GM04504 (cell line): ENCODE data around the gene JAG1.
"Not testable (repeated sequence)": the region's sequence is repeated elsewhere in the genome, so short reads cannot be mapped to it uniquely, and the experiment has no call there.

Source experiments
- DNase-seq: peaks from one replicate; pipeline ENCODE4 v3.0.0-alpha.2; 2012; ENCODE audit warnings: low read depth

The JAG1 gene

DNA sequence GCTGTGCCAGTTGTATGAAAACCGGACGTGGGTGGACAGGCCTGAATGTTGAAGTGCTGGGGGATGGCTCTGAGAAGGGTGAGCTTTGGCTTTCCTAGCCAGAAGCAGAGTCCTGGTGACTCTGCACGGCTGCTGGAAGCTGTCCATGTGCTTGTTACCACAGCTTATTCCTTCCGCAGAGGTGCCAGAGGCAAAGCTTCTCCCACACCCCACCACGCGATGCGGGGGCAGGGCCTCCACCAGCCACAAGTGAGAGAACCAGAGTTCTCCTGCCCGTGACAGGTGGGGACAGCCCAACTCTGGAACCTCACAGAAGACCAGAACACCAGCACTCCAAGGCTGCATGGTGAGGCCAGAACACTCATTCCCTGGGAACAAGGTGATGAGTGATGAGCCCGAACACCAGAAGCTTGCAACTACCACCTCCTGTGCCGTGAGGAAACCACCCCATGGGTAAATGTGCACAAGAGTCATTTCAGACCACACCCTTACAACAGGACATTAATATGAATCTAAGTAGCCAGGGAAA lies 36.7 kb downstream of the JAG1 start:
- DNase-seq, result no peak

DNA sequence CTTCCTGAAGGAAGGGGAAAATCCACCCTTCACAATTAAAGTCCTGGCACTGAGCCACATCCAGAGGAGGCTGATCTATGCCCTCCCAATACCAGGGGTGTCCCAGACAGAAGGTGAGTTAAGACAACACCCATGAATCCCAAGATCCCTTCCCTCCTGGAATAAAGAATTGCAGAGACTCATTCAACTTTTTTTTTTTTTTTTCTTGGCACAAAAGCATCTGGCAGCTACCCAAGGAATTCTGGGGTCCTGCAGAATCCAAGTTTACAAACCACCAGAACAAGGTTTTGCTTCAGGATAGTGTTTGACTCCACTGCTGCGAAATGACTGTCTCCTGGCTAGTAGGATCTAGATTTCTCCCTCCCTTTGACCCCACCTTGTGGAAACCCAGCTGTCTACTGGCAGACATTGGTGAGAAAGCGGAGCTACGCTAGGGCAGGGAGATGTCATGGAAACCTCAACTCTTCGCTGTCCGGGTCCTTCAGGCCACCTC lies 37.4 kb downstream of the JAG1 start:
- no peak for DNase-seq

DNA sequence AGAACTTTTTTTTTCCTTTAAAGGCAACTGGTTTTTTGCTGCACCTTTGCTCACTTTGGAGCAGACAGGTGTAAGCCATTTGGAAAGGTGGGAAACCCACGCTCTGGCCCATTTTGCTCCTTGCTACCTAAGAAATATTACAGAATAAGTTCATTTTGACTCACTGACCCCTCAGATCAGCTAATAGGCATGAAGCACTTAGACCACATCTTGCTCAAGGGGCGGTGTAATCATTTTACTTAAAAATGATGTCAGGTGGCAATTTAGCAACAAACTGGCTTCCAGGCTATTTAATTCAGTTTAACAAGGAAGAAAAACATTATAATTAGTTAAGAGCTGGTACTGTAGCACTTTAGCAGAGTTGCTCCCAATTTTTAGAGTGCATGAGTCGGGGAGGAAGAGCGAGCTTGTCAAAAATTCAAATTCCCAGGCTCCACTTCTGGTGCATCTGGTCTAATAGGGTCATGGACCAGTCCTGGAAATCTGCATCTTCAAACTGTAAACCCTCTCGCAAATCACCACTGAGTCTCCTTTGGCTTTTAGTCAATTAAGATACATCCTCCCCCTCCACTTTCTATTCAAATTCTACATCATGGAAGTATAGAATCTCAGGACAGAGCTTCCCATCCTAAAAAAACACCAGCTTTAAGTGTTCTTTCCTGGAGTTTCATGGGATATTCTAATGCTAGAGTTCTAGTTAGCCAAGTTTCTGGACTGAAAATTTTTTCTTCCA lies 38.2 kb downstream of the JAG1 start:
- no peak for DNase-seq

DNA sequence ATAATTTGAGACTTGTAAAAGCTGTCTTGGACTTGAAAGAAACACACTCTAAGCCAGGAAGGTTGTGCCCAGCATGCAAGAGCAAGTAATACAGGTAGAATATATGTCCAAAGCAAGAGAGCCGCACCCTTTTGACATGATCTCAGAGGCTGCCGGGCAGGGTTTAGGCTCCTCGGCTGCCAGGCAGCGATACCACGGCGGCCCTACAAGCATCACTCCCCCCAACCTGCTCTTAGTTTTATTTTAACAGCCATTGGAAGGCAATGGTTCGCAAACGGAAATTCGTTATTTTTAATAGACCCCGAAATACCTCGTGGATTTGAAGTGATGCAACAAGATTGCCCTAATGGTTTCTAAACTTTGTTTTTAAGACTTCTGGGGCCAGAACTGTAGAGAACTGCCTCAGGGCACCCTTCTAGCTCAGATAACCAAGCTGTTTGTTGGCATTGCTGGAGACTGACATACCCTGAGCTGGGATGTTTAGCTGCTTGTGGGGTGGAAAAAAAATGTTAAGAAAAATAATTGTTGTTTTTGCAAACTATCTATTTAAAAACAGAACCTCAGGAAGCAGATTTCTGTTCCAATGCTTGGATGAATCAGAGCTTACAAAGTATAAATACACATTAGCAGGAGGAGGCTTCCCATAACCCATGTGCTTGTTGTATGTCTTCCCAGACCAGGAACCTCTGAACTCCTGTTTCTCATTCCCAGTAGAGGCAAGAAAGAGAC lies 39.0 kb downstream of the JAG1 start:
- DNase-seq, result no peak

DNA sequence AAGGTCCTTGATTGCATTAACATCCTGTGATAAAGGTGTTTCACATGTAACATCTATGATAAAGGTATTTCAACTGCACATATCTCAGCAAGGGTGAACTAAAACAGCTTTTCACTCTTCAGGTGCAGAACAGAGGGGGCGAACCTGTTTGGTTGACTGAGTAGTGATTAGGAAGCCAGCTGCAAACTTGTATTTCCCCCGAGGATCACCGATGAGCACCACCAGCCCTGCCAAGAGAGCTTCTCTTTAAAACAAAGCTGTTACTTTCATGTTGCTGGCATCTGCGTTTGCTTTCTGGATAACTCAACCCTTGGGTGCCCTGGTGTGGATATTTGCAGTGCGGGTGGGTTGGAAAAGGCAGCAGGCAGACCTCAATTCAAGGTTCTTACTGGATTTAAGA lies 39.6 kb downstream of the JAG1 start:
- DNase-seq, result no peak

DNA sequence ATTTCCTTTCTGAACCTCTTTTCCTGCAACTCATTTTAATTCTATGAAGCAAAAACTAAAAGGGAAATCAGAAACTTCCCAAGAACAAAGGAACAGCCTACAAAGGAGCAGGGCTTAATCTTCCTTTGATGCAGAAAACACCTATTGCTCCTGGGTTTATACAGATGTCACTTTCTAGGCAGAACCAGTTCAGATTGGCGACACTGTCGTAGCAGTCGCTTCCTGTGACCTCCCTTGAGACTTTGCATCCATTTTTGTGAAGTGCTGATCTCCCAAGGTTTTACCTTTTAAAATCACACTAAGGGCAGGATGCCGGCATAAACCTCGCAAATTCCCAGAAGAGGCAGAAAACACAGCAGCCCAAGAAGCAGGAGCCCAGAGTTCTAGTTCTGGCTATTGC lies 40.1 kb downstream of the JAG1 start:
- DNase-seq, result no peak

DNA sequence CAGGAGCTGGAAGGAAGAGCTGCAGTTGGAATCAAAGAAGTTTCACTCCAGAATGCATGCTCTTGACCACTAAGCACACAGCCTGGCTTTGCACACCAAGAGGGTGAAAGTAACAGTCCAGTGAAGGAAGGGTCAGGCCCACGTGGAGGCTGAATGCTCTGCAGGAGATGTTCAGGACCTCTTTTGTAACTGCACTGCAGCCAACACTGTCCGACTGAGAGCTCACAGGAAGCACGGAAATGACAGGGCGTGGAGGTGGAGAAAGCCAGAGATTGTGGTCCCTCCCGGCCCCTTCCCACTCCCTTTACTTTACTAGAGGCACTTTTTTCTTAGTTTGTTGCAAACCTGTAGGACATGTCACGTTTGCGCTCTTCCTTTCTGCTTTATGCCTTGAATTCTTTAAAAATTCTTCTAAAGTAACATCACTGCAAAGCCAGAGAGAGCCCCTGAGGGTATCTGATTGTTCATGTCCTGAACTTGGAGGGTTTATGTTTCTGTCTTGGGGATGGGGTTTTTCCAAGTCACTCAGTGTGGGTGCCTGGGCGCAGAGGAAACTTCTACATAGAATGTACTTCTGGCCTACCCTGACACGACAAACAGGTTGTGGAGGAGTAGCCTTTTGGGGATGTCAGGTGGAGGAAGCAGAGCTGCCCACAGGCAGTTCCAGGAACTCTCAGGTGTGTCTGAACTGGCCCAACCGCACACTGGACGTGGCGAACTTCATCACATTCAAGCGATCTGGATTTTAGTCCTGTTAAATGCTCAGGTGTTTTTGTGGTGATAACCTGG lies 40.9 kb downstream of the JAG1 start:
- no peak for DNase-seq

DNA sequence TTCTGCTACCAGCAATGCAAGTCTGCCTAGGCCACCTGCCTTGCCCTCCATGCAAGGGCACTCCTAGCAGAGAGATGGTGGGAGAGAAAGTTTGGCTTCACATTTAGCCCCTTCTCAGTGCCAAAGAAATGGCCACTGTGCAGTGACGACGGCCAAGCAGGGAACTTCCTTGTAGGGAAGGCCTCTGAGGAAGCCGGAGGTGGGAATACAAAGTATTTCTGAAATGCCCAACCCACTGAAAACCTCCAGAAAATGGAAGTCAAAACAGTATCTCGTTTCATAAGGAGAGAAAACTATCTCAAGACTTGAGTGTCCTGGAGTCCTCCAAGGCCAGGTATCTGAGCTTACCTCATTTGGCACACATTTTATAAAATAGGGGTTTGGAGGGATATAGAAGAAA lies 42.7 kb downstream of the JAG1 start:
- no peak for DNase-seq

DNA sequence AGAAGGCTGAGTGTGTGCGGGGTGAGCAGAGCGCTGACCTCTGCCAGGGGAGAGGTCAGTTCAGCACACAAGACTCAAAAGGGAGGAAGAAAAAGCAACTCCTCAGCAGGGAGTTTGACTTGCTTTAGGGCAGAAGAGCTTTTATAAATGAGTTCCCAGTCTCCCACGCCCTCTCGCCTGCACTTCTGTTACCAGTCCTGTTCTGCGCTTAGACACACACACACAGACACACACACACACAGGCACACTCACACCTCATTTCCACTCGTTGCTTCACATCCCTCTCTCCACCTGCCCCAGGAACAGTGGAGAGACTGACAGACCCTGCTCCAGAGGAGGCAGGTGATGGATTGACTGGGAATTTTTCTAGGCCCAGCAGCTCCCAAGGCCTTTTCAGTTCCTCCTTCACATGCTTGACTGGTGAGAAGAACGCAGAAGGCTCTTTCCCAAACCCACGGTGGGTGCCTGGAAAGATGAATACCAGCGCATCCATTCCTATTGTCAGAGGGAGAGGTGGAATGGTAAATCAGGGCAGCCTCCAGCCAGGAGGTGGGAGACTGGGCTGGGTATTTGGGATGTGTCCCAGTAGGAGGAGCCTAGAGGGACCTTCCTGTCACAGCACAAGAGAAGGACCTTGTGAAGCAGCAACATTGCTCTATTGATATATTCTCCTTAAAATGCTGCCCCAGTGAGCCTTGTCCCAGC lies 43.7 kb downstream of the JAG1 start:
- DNase-seq, result no peak

DNA sequence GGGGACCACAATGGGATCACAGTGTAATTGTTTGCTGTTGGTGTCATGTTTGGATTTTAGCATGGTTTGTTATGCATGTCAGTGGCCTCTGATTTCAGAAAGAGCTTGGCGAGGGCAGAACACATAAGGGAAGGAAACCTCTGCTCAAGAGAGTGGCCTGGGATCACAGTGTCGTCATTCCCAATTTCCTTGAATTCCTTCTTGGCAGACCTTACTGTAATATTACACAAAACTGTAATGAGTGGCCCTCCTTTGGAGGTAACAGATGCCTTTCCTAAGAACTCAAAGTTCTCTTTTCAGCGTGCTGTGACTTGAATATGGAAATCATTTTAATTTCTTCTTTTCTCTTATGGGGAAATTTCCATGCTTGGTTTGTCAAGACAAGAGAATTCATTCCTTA lies 46.9 kb downstream of the JAG1 start:
- DNase-seq, result no peak

DNA sequence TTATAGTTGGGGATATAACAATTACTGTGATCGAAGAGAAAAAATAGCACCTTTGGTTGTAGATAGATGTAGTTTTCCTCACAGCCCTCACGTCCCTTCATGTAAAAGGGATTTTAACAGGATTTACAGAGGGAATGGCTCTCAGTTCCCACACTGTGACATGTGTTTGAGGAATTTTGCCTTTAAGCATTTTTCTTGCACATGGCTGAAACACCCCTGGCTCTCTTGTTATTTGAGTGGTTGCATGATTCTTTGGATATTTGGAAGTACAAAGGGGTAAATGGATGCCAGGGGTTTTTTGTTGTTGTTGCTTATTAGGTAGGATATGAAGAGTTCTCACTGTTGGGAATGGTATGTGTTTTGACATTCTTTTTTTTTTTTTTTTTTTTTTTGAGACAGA lies 48.2 kb downstream of the JAG1 start:
- no peak for DNase-seq

DNA sequence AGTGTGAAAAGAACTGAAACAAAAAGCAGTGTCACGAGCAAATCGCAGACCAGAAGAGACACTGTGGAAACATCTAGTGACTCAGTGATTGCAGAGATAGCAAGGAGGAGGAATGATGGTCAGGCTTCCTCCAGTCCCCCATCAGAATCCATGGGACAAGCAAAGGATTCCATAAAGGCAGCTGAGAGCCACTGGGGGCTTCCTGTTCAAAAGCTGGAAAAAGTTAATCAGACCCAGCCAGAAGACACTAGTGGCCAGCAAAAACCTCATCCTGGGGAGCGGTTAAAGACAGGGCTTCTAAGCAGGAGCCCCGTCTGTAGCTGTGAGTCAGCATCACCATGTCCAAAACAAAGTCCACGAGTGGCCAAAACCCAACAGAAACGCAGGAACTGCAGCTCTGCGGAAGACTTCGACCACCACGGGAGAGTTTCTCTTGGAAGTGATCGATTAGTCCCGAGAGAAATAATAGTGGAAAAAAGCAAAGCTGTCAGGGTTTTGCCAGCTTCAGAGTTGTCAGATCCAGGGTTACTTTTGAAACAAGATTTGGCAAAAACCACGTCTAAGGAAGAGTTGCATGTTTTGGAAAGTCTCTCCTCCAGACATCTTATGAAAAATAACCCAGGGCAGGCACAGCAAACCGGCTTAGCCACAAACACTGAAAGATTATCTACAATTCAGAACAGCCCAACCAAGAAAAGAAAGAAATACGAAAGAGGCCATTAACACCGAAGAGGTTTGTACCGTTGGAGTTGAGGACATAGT lies 51.0 kb downstream of the JAG1 start:
- no peak for DNase-seq

DNA sequence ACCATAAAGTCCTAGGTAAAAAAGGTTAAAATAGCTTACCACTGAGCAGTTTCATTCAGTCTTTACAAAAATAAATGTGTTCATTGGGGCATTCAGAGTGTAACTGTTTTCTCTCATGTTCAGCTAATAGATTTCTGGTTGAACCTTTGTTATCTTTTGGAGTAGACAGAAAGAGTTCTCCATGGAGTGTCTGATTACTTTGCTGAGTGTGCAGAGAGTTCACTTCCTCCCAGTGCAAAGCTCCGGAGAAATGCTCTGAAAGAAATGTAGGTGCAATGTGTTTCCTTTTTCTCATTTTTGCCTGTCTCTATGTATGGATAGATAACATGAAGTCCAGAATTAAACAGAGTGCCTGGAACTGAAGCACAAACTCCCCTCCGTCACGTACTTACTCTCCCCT lies 52.6 kb downstream of the JAG1 start:
- DNase-seq, result no peak

DNA sequence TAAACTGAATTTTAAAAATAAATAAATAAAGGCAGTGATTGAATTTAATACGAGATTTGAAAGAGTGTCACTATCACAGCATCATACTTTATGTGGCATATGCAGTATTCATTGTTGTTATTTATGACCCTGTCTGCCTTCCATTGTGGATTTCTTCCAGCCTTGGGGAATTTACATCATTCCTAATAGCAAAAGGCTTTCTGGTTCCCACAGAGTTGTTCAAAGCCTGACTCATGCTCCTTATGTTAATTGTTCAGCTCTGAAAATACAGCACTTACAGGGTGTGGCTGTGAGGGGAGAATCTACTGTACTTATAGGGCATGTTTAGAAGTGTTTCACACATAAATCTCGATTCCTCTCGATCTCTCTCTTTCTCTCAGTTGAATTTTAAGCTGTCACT lies 54.4 kb downstream of the JAG1 start:
- peak; percentile 96 for DNase-seq

DNA sequence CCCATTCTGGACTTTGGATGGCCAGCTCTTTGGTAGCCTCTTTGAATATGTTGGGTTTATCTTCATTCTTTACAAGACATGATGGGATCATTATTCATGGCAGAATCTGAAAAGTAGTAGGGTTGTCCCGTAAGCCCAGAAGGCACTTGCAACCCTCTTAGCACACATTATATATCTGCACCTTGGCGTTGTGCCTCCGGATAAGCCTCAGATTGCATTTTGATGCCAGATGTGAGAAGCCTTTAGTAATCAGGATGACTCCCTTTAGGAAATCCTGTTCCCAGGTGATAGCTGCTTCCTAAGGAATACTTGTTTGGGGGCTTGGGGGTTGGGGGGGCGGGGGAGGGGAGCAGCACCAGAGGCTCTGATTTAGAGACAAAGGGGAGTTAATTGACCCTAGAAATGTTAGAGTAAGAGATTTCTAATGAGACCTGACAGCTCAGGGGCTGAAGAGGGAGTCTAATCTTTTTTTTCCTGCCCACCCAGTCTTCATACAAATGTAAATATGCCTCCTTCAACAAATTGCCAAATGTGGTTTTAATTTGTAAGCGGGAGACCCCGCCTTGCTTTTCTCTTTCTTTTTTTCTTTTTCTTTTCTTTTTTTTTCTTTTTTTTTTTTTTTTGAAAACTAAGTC lies 55.1 kb downstream of the JAG1 start:
- DNase-seq, result no peak

DNA sequence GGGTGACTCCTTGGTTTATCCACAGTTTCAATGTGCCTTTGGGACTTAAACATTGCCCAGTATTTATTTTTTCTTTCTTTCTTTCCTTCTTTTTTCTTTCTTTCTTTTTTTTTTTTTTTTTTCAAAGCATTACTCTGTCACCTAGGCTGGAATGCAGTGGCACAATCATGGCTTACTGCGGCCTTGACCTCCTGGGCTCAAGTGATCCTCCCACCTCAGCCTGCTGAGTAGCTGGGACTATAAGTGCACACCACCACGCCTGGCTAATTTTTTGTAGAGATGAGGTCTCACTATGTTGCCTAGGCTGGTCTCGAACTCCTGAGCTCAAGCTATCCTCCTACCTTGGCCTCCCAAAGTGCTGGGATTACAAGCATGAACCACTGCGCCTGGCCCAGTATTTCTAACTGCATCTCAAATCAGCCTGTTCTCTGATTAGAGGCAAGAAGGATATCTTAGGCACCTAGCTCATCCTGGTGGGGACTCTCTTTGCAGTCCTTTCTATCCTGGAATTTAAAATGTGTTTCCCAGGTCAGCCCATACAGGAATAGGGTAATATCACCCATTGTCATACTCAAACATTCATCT lies 56.2 kb downstream of the JAG1 start:
- DNase-seq, result not testable (repeated sequence)

DNA sequence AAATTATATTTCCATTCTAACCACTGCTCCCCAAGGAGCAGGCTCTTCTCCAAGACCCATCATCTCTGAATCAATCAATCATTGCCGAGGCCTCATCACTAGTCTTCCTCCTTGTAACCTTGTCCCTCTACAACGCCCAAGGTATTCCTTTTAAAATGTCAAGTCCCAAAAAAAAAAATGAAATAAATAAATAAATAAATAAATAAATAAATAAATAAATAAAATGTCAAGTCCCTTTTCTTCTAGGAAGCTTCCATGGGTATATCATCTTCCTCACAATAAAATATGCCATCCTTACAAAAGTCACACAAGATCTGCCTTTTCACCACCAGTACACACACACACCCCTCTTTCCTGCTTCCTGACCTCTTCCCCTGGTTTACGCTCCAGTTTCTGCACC lies 57.6 kb downstream of the JAG1 start:
- DNase-seq, result no peak

DNA sequence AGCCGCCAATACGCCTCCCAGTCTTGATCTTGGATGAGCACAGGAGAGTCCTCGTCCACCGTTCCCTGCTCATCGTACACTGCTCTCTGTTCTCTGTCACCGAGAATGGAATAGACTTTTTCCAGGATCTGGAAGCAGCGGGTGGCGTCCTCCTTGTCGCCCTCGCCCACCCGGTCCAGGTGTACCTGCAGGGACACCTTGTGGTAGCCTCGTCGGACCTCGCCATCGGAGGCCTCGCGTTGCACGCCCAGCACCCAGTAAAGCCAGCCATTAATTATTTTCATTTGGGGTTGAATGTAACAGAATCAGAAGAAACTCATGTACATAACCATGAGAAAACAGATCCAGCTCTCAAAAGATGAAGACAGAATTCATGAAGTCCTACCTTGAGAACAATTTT lies 59.9 kb downstream of the JAG1 start:
- no peak for DNase-seq

DNA sequence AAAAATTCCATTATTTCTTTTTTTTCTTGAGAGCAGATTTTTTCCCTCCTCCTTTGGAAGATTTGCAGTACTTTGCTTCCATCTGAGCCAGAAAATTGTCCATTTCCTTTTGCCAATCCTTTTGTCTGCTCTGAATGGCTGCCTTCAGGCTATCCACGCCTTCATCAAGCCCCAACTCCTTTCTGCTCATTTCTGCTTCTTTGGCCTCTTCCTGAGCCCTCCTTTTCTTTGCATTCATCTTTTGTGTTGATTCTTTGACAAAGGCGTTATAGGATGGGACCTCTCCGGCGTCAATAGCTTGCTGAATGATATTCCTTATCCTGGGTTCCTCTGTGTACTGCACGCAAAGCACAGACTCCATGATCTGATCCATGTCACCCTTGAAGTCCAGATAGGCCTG lies 60.4 kb downstream of the JAG1 start:
- not testable (repeated sequence) for DNase-seq

DNA sequence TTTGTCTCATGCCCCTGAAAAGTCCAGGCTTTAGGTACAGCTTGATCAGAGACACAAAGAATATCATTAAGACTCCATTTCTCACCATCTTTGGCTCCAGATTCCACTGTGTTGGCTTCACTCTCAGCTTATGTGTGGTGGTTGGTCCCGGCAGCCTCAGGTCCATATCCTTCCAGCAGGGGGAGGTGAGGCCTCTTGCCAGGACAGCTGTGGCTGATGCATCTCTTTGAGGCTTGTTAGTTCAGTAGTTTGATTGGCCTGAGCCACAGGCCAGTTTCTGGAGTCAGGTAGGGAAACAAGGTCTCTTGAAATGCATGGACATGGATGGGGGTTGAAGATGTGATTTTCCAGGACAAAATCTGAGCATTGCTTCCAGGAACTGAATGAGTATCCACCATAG lies 62.4 kb downstream of the JAG1 start:
- no peak for DNase-seq
